Endothelial cell of umbilical vein (primary cell): ENCODE results near the gene NR3C2. TPM values are rescaled to one million over a fixed set of nuclear protein-coding genes. Genes with fewer than 3 reads are reported as not detected.

Experiments used
- BruUV-seq: library from RNA; stranded (reverse); fragments of 400-500 nt; replicated peaks from 2 replicates; lab custom pipeline; 2021; lab: Mats Ljungman, UMichigan
- CTCF ChIA-PET: fragments of 300-600, 350-600 bp; sonication (Branson Sonifier 250); formaldehyde crosslinking; loops from one replicate; lab custom pipeline; 2021; ENCODE audit warnings: antibody characterized with exemption, inconsistent platforms; lab: Charles Lee
- POLR2A ChIA-PET: fragments of 300-600, 350-600 bp; sonication (Branson Sonifier 250); formaldehyde crosslinking; loops from one replicate; lab custom pipeline; 2021; ENCODE audit warnings: antibody characterized with exemption, inconsistent platforms; lab: Charles Lee
- DNase-seq: peaks from one replicate; pipeline ENCODE4 v3.0.0-alpha.2; 2011; ENCODE audit warnings: low read depth, low spot score
- FAIRE-seq: peaks from 2 replicates; lab custom pipeline; 2011; peaks lifted over from hg19 to GRCh38; lab: Jason Lieb, UNC
- H2AFZ ChIP-seq: 2 replicates; pipeline ENCODE4 v1.6.0; 2012; ENCODE audit warnings: low read depth, low read length, control low read depth, inconsistent platforms
- H3K27ac ChIP-seq: 2 replicates; pipeline ENCODE4 v1.5.1; 2011; ENCODE audit warnings: low read depth, mild to moderate bottlenecking, control low read depth, low read length, moderate library complexity; ENCODE audit not compliant: insufficient read depth
- H3K27me3 ChIP-seq, 2 experiments: 2 replicates each; pipeline versions ENCODE4 v1.6.0 to v1.6.1; 2011; ENCODE audit warnings: low read length in 2 of 2, mixed read lengths in 1 of 2; ENCODE audit not compliant: control insufficient read depth in 2 of 2, insufficient read depth in 2 of 2
- H3K36me3 ChIP-seq, 2 experiments: 2 replicates in 1 of 2; 3 replicates in 1 of 2; pipeline ENCODE4 v1.5.1; 2011; ENCODE audit warnings: low read length in 2 of 2, mild to moderate bottlenecking in 1 of 2, moderate library complexity in 1 of 2; ENCODE audit not compliant: control insufficient read depth in 2 of 2, insufficient read depth in 2 of 2; ENCODE audit errors: extremely low read depth in 1 of 2
- H3K4me1 ChIP-seq: 3 replicates; pipeline ENCODE4 v1.5.1; 2011; ENCODE audit warnings: mild to moderate bottlenecking, low read length; ENCODE audit not compliant: control insufficient read depth, insufficient read depth; ENCODE audit errors: extremely low read depth
- H3K4me2 ChIP-seq: 2 replicates; pipeline ENCODE4 v1.6.1; 2011; ENCODE audit warnings: low read length, control low read depth, mixed read lengths; ENCODE audit not compliant: insufficient read depth
- H3K4me3 ChIP-seq, 3 experiments: fragments of 200-600 bp in 1 of 3; sonication (generic), shearing (Covaris generic) in 1 of 3; replicated peaks in 1 of 3; 2 replicates each; pipeline ENCODE4 v1.5.1; 2011 to 2016; ENCODE audit warnings: control low read depth in 3 of 3, low read length in 3 of 3, mild to moderate bottlenecking in 2 of 3, inconsistent platforms in 1 of 3, low read depth in 1 of 3, moderate library complexity in 1 of 3; ENCODE audit not compliant: insufficient read depth in 1 of 3
- H3K79me2 ChIP-seq: 2 replicates; pipeline ENCODE4 v1.6.0; 2012; ENCODE audit warnings: low read length, inconsistent platforms; ENCODE audit not compliant: control insufficient read depth, insufficient read depth
- H3K9ac ChIP-seq: replicated peaks from 2 replicates; pipeline ENCODE3; 2011; ENCODE audit warnings: low read length, control low read depth; ENCODE audit not compliant: insufficient read depth; ENCODE audit errors: extremely low read depth
- H3K9me1 ChIP-seq: replicated peaks from 3 replicates; pipeline ENCODE4 v1.6.0; 2011; ENCODE audit warnings: mild to moderate bottlenecking, low read length; ENCODE audit not compliant: control insufficient read depth, insufficient read depth; ENCODE audit errors: extremely low read depth
- H3K9me3 ChIP-seq: replicated peaks from 2 replicates; pipeline ENCODE4 v1.5.1; 2012; ENCODE audit warnings: low read length, inconsistent platforms; ENCODE audit not compliant: control insufficient read depth, insufficient read depth
- H4K20me1 ChIP-seq: replicated peaks from 2 replicates; pipeline ENCODE3; 2011; ENCODE audit warnings: mild to moderate bottlenecking, low read length; ENCODE audit not compliant: control insufficient read depth, insufficient read depth; ENCODE audit errors: extremely low read depth
- CTCF ChIP-seq, 2 donors: IDR thresholded peaks; 1 replicate in 1 of 2; 2 replicates in 1 of 2; pipeline ENCODE4 v1.5.1; 2011; ENCODE audit warnings: low read length in 2 of 2, mild to moderate bottlenecking in 2 of 2, moderate library complexity in 2 of 2, control low read depth in 1 of 2, inconsistent platforms in 1 of 2, low read depth in 1 of 2; ENCODE audit not compliant: insufficient read depth in 1 of 2; ENCODE audit errors: extremely low read depth in 1 of 2
- EZH2 ChIP-seq: IDR thresholded peaks from 2 replicates; pipeline ENCODE4 v1.6.1; 2012; ENCODE audit warnings: borderline replicate concordance, low read depth, mild to moderate bottlenecking, moderate library complexity, low read length, inconsistent platforms; ENCODE audit not compliant: severe bottlenecking
- FOS ChIP-seq: IDR thresholded peaks from 2 replicates; pipeline ENCODE4 v1.6.1; 2011; ENCODE audit warnings: mild to moderate bottlenecking, low read length, moderate library complexity, borderline replicate concordance; ENCODE audit not compliant: insufficient read depth
- GATA2 ChIP-seq: IDR thresholded peaks from 2 replicates; pipeline ENCODE4 v1.7.0; 2011; ENCODE audit warnings: low read depth, mild to moderate bottlenecking, moderate library complexity, mixed read lengths, low read length; ENCODE audit not compliant: insufficient read length, insufficient read depth
- JUN ChIP-seq: IDR thresholded peaks from 2 replicates; pipeline ENCODE4 v1.6.1; 2011; ENCODE audit warnings: borderline replicate concordance, low read depth; ENCODE audit not compliant: insufficient read length, insufficient read depth
- MAX ChIP-seq: IDR thresholded peaks from 2 replicates; pipeline ENCODE4 v1.6.1; 2011; ENCODE audit not compliant: insufficient read depth, insufficient read length
- MYC ChIP-seq: IDR thresholded peaks from one replicate; pipeline ENCODE4 v1.6.1; 2011; ENCODE audit warnings: mild to moderate bottlenecking, low read depth, low read length
- POLR2A ChIP-seq: IDR thresholded peaks from 2 replicates; pipeline ENCODE4 v1.6.1; 2012; ENCODE audit warnings: low read depth, mild to moderate bottlenecking, control low read depth, low read length
- POLR2AphosphoS5 ChIP-seq: IDR thresholded peaks from 2 replicates; pipeline ENCODE4 v1.6.1; 2012; ENCODE audit warnings: low read depth, mild to moderate bottlenecking, control low read depth, low read length, moderate library complexity; ENCODE audit not compliant: insufficient read depth
- dilution Hi-C: fragments of 300-500 bp; cut with MboI; formaldehyde crosslinking; loops from one replicate; pipeline ENCODE4 v1.15.0; 2019; ENCODE audit warnings: low sequenced_read_pairs; ENCODE audit not compliant: extremely low pct_ligation_motif_present
- intact Hi-C: fragments of 100-400 bp; cut with micrococcal nuclease; formaldehyde crosslinking; loops from one replicate; pipeline ENCODE4 v1.10.0; 2022
- polyA plus RNA-seq, 4 experiments: library from polyadenylated mRNA; depleted of rRNA in 3 of 4; stranded (reverse) in 3 of 4; unstranded in 1 of 4; fragments of >200 nt; gene quantifications; 2 replicates each; pipeline versions ENCODE4 v1.2.1 to v1.2.3, GENCODE V29; 2011 to 2012; ENCODE audit warnings: missing spikeins in 1 of 4
- total RNA-seq: library from RNA; stranded (reverse); gene quantifications from 2 replicates; pipeline ENCODE4 v1.2.3, GENCODE V29; 2021

The NR3C2 gene
- total and polyA plus RNA-seq, 2 donors (not counting 3 experiments of a cell fraction or from before 2014, with no cell fraction given): 4.8 to 16.4 TPM

- POLR2A ChIA-PET: no interaction called here
- intact Hi-C loops: loop anchor here (2.0 kb wide), 1 partner anchor 14 kb away; no protein-coding TSS in a partner anchor
- CTCF ChIA-PET: interaction anchor here (1.3 to 1.9 kb wide), 2 partner anchors 8 to 24 kb away, joined by 4 read pairs; no protein-coding TSS in a partner anchor
Measured at GRCh38 chr4:148390311-148390710, 51.9 kb downstream of the NR3C2 start.

More at GRCh38 chr4:148390311-148390710, 51.9 kb downstream of the NR3C2 start:
- Histone ChIP-seq H2AFZ (no peak overlapping the region), H3K36me3 (no peaks in the 10 kb centered on the region), H3K9me1 (no peaks in the 10 kb centered on the region), H3K27ac (no peak overlapping the region), H3K79me2 (no peaks in the 10 kb centered on the region), H3K27me3 (no peaks in the 10 kb centered on the region), H3K4me1 (no peaks in the 10 kb centered on the region), H4K20me1 (no peaks in the 10 kb centered on the region), H3K4me3 (no peak overlapping the region), H3K9ac (no peak overlapping the region), H3K4me2 (no peak overlapping the region), H3K9me3 (no peaks in the 10 kb centered on the region)
- no TSS peak for BruUV-seq
- no peak for TF ChIP-seq EZH2
- no peak for TF ChIP-seq MYC
- TF ChIP-seq GATA2: no peak
- no peak for TF ChIP-seq MAX
- no peak for TF ChIP-seq POLR2AphosphoS5
- no peak for TF ChIP-seq FOS
- TF ChIP-seq JUN: no peak
- no peak for TF ChIP-seq CTCF (IDR thresholded peaks at IDR 0.05; ENCODE audit: extremely low read depth in 1 of 2, insufficient read depth in 1 of 2, low read depth in 1 of 2, low read length in 2 of 2)
- TF ChIP-seq POLR2A: no peak
- dilution Hi-C loops: no loop called here
- no peak for DNase-seq
- FAIRE-seq: no peak
